Stimulated activated CD8-positive, alpha-beta memory T cell treated with anti-CD3 and anti-CD28 coated beads, Interleukin-15, amount 100 ng/mL, for 1 hour (primary cell): ENCODE measurements around the gene ETNK1.

Experiments used
- DNase-seq: peaks from one replicate; pipeline ENCODE4 v3.0.0-alpha.2; 2020; ENCODE audit warnings: low read depth

The ETNK1 gene

GRCh38 chr12:22635812-22636211 is 10.8 kb downstream of the ETNK1 start:
- DNase-seq = no peak

- no peak for DNase-seq
Measured at GRCh38 chr12:22640851-22641250, 15.9 kb downstream of the ETNK1 start.

- DNase-seq = no peak
Measured at GRCh38 chr12:22641353-22642053, 16.5 kb downstream of the ETNK1 start.

GRCh38 chr12:22648668-22649067 is 23.7 kb downstream of the ETNK1 start:
- no peak for DNase-seq

GRCh38 chr12:22653075-22653474 is 28.1 kb downstream of the ETNK1 start:
- DNase-seq = no peak

GRCh38 chr12:22653791-22654190 is 28.8 kb downstream of the ETNK1 start:
- DNase-seq = no peak

GRCh38 chr12:22656376-22656775 is 31.4 kb downstream of the ETNK1 start:
- no peak for DNase-seq

GRCh38 chr12:22656831-22657230 is 31.9 kb downstream of the ETNK1 start:
- no peak for DNase-seq

- DNase-seq = no peak
Measured at GRCh38 chr12:22657538-22657937, 32.6 kb downstream of the ETNK1 start.

GRCh38 chr12:22658214-22658613 is 33.2 kb downstream of the ETNK1 start:
- no peak for DNase-seq

GRCh38 chr12:22662356-22662755 is 37.4 kb downstream of the ETNK1 start:
- DNase-seq = no peak

- no peak for DNase-seq
Measured at GRCh38 chr12:22665476-22665875, 40.5 kb downstream of the ETNK1 start.

GRCh38 chr12:22667122-22667521 is 42.2 kb downstream of the ETNK1 start:
- no peak for DNase-seq

- DNase-seq = no peak
Measured at GRCh38 chr12:22668441-22668840, 43.5 kb downstream of the ETNK1 start.

GRCh38 chr12:22670762-22671161 is 45.8 kb downstream of the ETNK1 start:
- no peak for DNase-seq

GRCh38 chr12:22672951-22673350 is 48.0 kb downstream of the ETNK1 start:
- DNase-seq = no peak

- DNase-seq = no peak
Measured at GRCh38 chr12:22677781-22678574, 53.0 kb downstream of the ETNK1 start.

GRCh38 chr12:22682663-22683062 is 57.7 kb downstream of the ETNK1 start:
- DNase-seq = no peak

GRCh38 chr12:22683131-22683530 is 58.2 kb downstream of the ETNK1 start:
- no peak for DNase-seq

- DNase-seq = no peak
Measured at GRCh38 chr12:22684140-22685118, 59.5 kb downstream of the ETNK1 start.

- DNase-seq = no peak
Measured at GRCh38 chr12:22686193-22686592, 61.2 kb downstream of the ETNK1 start.

GRCh38 chr12:22687361-22688076 is 62.5 kb downstream of the ETNK1 start:
- DNase-seq = no peak
